ENCODE data around the gene SDCBP2. TPM values are rescaled to one million over a fixed set of nuclear protein-coding genes. Genes with fewer than 3 reads are reported as not detected.

SDCBP2 gene
- total and polyA plus RNA-seq, 2 of the 13 experiments (the other 11 are each of a cell fraction or from before 2014, with no cell fraction given) = 1.2 to 2.4 TPM

DNA sequence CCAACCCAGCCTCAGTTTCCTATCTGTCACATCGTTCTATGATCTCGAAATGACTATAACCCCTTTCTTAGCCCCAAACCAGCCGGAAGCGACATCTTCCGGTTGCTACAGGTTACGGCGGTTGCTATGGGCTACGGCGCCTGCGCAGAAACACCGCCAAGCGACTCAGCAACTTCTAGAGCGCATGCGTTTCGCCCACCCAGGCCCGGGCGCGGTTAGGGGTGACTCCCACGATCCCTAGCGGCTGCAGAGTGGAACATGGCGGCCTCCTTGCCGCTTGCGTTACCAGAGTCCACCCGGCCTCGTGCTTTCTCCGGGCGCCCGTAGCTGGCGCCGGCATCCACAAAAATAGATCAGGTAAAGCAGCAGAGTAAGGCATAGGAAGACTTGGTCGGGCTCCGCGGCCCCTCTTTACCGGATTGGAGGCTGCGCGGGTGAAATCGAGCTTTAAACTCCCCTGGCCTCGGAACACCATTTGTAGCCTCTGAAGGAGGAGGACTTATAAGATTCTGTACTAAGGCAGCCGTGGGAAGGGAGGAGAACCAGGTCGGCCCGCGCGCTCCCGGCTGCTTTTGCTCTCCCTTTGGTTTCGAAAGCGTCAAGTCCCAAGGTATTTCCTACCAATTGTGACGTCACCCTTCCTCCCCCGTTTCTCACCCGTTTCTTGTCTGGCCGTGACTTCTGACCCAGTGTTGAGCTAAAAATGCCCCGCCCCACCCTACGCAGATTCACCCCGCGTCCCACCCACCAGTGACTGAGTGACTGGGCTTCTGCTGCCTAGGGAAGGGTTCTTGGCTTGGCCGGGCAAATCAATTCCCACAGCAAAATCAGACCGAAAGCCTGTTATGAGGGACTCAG is 3.5 kb downstream of the SDCBP2 start (continued):
- TF ChIP-seq THAP7 (CRISPR knock-in tag; IDR thresholded peaks at IDR 0.05) (peak; percentile 75; the same call in 1 of the 2 replicates), ZC3H13 (CRISPR knock-in tag; IDR thresholded peaks at IDR 0.05) (peak; percentile 75; the same call in 1 of the 2 replicates), SMC3 (IDR thresholded peaks at IDR 0.05; ENCODE audit: low read length) (no peak), HDAC6 (IDR thresholded peaks at IDR 0.05; ENCODE audit: low read depth, low read length) (no peak), PITX1 (CRISPR knock-in tag; IDR thresholded peaks at IDR 0.05) (peak; percentile 83; the same call in 1 of the 2 replicates), ZNF333 (CRISPR knock-in tag; IDR thresholded peaks at IDR 0.05; ENCODE audit: borderline replicate concordance) (0 out of 2 replicates have a peak, but pooled peaks have one; percentile 52), KAT2B (IDR thresholded peaks at IDR 0.05; ENCODE audit: borderline replicate concordance, low read depth, low read length) (no peak), MZF1 (CRISPR knock-in tag; IDR thresholded peaks at IDR 0.05; ENCODE audit: borderline replicate concordance) (peak; percentile 83; the same call in 1 of the 2 replicates), CEBPB (IDR thresholded peaks at IDR 0.05; ENCODE audit: borderline replicate concordance, low read depth, low read length) (peak; percentile 80), MTA3 (CRISPR knock-in tag; IDR thresholded peaks at IDR 0.05) (no peak), ZNF235 (CRISPR knock-in tag; IDR thresholded peaks at IDR 0.05; ENCODE audit: borderline replicate concordance) (peak; percentile 63; the same call in 1 of the 2 replicates), KMT2A (CRISPR knock-in tag; IDR thresholded peaks at IDR 0.05) (peak; percentile 92), THAP11 (CRISPR knock-in tag; IDR thresholded peaks at IDR 0.05) (peak; percentile 89), RCOR2 (CRISPR knock-in tag; IDR thresholded peaks at IDR 0.05) (peak; percentile 63; the same call in 1 of the 2 replicates), ZFP62 (CRISPR knock-in tag; IDR thresholded peaks at IDR 0.05) (no peak), TEAD3 (CRISPR knock-in tag; optimal IDR thresholded peaks at IDR 0.05; ENCODE audit: borderline replicate concordance) (peak; percentile 31), HIC2 (CRISPR knock-in tag; IDR thresholded peaks at IDR 0.05; ENCODE audit: low read depth) (peak; percentile 18; the same call in 1 of the 2 replicates), NR3C1 (CRISPR knock-in tag; IDR thresholded peaks at IDR 0.05) (no peak)
- TF ChIP-seq, protein P1, sequence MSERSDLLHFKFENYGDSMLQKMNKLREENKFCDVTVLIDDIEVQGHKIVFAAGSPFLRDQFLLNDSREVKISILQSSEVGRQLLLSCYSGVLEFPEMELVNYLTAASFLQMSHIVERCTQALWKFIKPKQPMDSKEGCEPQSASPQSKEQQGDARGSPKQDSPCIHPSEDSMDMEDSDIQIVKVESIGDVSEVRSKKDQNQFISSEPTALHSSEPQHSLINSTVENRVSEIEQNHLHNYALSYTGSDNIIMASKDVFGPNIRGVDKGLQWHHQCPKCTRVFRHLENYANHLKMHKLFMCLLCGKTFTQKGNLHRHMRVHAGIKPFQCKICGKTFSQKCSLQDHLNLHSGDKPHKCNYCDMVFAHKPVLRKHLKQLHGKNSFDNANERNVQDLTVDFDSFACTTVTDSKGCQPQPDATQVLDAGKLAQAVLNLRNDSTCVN (CRISPR knock-in tag; IDR thresholded peaks at IDR 0.05; ENCODE audit: borderline replicate concordance) = peak; percentile 71; the same call in 1 of the 2 replicates
- TF ChIP-seq, protein P2, sequence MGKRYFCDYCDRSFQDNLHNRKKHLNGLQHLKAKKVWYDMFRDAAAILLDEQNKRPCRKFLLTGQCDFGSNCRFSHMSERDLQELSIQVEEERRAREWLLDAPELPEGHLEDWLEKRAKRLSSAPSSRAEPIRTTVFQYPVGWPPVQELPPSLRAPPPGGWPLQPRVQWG (CRISPR knock-in tag; IDR thresholded peaks at IDR 0.05; ENCODE audit: borderline replicate concordance, low read depth) = no peak
- TF ChIP-seq, protein P3, sequence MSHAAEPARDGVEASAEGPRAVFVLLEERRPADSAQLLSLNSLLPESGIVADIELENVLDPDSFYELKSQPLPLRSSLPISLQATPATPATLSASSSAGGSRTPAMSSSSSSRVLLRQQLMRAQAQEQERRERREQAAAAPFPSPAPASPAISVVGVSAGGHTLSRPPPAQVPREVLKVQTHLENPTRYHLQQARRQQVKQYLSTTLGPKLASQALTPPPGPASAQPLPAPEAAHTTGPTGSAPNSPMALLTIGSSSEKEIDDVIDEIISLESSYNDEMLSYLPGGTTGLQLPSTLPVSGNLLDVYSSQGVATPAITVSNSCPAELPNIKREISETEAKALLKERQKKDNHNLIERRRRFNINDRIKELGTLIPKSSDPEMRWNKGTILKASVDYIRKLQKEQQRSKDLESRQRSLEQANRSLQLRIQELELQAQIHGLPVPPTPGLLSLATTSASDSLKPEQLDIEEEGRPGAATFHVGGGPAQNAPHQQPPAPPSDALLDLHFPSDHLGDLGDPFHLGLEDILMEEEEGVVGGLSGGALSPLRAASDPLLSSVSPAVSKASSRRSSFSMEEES (CRISPR knock-in tag; IDR thresholded peaks at IDR 0.05) = no peak; the same call in 1 of the 2 replicates
